SK-N-SH treated with all-trans-retinoic acid at 6 μM for 48 hours (cell line): ENCODE measurements around the gene RNF19B.

ENCODE experiments used
- ATAC-seq: fragments of 200-7000 bp; cut with Tn5 transposase; 3 replicates; pipeline ENCODE4 v1.9.1; 2020; ENCODE audit warnings: mild to moderate bottlenecking, moderate library complexity
- ARNTL ChIP-seq: fragments of 450-650 bp; formaldehyde crosslinking; IDR thresholded peaks from 2 replicates; pipeline ENCODE4 v1.5.0; 2020; ENCODE audit warnings: low read depth, mild to moderate bottlenecking, moderate library complexity, borderline replicate concordance
- BACH2 ChIP-seq: fragments of 250-450 bp; sonication (Bioruptor Pico); IDR thresholded peaks from 2 replicates; pipeline ENCODE4 v1.9.0; 2021; ENCODE audit warnings: mild to moderate bottlenecking, borderline replicate concordance
- CSDC2 ChIP-seq: fragments of 250-450 bp; sonication (Bioruptor Pico); IDR thresholded peaks from 2 replicates; pipeline ENCODE4 v1.5.0; 2020; ENCODE audit warnings: mild to moderate bottlenecking, moderate library complexity
- GLIS3 ChIP-seq: fragments of 250-450 bp; sonication (Bioruptor Pico); IDR thresholded peaks from 2 replicates; pipeline ENCODE4 v1.5.0; 2020; ENCODE audit warnings: mild to moderate bottlenecking, moderate library complexity
- ISL1 ChIP-seq: fragments of 250-450 bp; sonication (Bioruptor Pico); IDR thresholded peaks from 2 replicates; pipeline ENCODE4 v2.1.2; 2022; ENCODE audit warnings: mild to moderate bottlenecking, moderate library complexity
- OSR1 ChIP-seq: fragments of 250-450 bp; sonication (Bioruptor Pico); IDR thresholded peaks from 2 replicates; pipeline ENCODE4 v1.8.0; 2022; ENCODE audit warnings: moderate library complexity, mild to moderate bottlenecking, inconsistent platforms
- PATZ1 ChIP-seq: fragments of 250-450 bp; sonication (Bioruptor Pico); IDR thresholded peaks from 2 replicates; pipeline ENCODE4 v1.8.0; 2020; ENCODE audit warnings: mild to moderate bottlenecking, moderate library complexity, borderline replicate concordance
- PPARA ChIP-seq: fragments of 250-450 bp; sonication (Bioruptor Pico); IDR thresholded peaks from 2 replicates; pipeline ENCODE4 v1.5.0; 2020; ENCODE audit warnings: mild to moderate bottlenecking, borderline replicate concordance
- RARB ChIP-seq: fragments of 250-450 bp; sonication (Bioruptor Pico); IDR thresholded peaks from 2 replicates; pipeline ENCODE4 v1.8.0; 2021; ENCODE audit warnings: mild to moderate bottlenecking, moderate library complexity
- SNAI2 ChIP-seq: fragments of 250-450 bp; sonication (Bioruptor Pico); IDR thresholded peaks from 2 replicates; pipeline ENCODE4 v1.5.0; 2020; ENCODE audit warnings: mild to moderate bottlenecking, moderate library complexity
- TOX ChIP-seq: fragments of 250-450 bp; sonication (Bioruptor Pico); IDR thresholded peaks from 2 replicates; pipeline ENCODE4 v1.8.0; 2021; ENCODE audit warnings: mild to moderate bottlenecking, moderate library complexity, borderline replicate concordance
- ZC3H10 ChIP-seq: fragments of 250-450 bp; sonication (Bioruptor Pico); IDR thresholded peaks from 2 replicates; pipeline ENCODE4 v1.5.1; 2021; ENCODE audit warnings: mild to moderate bottlenecking, moderate library complexity
- ZFP3 ChIP-seq: fragments of 250-450 bp; sonication (Bioruptor Pico); IDR thresholded peaks from 2 replicates; pipeline ENCODE4 v1.5.0; 2020; ENCODE audit warnings: mild to moderate bottlenecking, moderate library complexity
- ZFP30 ChIP-seq: fragments of 450-650 bp; formaldehyde crosslinking; IDR thresholded peaks from 2 replicates; pipeline ENCODE4 v1.5.0; 2022; ENCODE audit warnings: mild to moderate bottlenecking, moderate library complexity
- ZNF565 ChIP-seq: fragments of 450-650 bp; formaldehyde crosslinking; conservative IDR thresholded peaks from 2 replicates; pipeline ENCODE4 v1.5.0; 2020; ENCODE audit warnings: low read depth, mild to moderate bottlenecking, moderate library complexity
- ZNF8 ChIP-seq: fragments of 450-650 bp; formaldehyde crosslinking; IDR thresholded peaks from 2 replicates; pipeline ENCODE4 v1.5.0; 2020; ENCODE audit warnings: mild to moderate bottlenecking, moderate library complexity
- TF ChIP-seq, protein P1 (sequence below): fragments of 250-450 bp; sonication (Bioruptor Pico); IDR thresholded peaks from 2 replicates; pipeline ENCODE4 v1.5.0; 2020; ENCODE audit warnings: mild to moderate bottlenecking, moderate library complexity
- TF ChIP-seq, protein P2 (sequence below): fragments of 250-450 bp; sonication (Bioruptor Pico); IDR thresholded peaks from 2 replicates; pipeline ENCODE4 v1.5.1; 2020; ENCODE audit warnings: low read depth, mild to moderate bottlenecking, moderate library complexity
- TF ChIP-seq, protein P3 (sequence below): fragments of 250-450 bp; sonication (Bioruptor Pico); IDR thresholded peaks from 2 replicates; pipeline ENCODE4 v1.5.1; 2021; ENCODE audit warnings: mild to moderate bottlenecking, moderate library complexity
- TF ChIP-seq, protein P4 (sequence below): fragments of 250-450 bp; sonication (Bioruptor Pico); IDR thresholded peaks from 2 replicates; pipeline ENCODE4 v1.8.0; 2021; ENCODE audit warnings: low read depth, mild to moderate bottlenecking, moderate library complexity, borderline replicate concordance

Gene RNF19B

DNA sequence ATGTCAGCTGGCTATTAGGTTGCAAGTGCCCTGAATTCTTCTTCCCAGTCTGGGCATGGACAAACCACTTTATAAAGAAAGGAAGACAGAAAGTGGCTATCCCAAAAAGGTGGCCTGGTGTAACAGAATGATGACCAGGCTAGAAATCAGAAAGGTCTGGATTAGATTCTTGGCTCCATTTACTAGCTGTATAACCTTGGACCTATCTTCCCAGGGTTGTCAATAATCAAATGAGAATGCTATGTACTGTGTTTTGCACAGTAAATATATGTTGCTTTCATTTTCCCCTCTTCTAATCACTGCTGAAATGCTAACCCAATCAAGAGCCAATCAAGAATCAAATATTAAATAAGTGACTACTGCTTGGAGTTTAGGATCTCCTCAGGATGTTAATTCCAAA lies 20.4 kb downstream of the RNF19B start (continued):
- TF ChIP-seq SNAI2 (CRISPR knock-in tag) (no peak), CSDC2 (CRISPR knock-in tag) (no peak), ZFP30 (CRISPR knock-in tag) (no peak), ZC3H10 (CRISPR knock-in tag) (no peak), ISL1 (CRISPR knock-in tag) (no peak), ZNF565 (CRISPR knock-in tag) (no peak), BACH2 (CRISPR knock-in tag) (no peak)

DNA sequence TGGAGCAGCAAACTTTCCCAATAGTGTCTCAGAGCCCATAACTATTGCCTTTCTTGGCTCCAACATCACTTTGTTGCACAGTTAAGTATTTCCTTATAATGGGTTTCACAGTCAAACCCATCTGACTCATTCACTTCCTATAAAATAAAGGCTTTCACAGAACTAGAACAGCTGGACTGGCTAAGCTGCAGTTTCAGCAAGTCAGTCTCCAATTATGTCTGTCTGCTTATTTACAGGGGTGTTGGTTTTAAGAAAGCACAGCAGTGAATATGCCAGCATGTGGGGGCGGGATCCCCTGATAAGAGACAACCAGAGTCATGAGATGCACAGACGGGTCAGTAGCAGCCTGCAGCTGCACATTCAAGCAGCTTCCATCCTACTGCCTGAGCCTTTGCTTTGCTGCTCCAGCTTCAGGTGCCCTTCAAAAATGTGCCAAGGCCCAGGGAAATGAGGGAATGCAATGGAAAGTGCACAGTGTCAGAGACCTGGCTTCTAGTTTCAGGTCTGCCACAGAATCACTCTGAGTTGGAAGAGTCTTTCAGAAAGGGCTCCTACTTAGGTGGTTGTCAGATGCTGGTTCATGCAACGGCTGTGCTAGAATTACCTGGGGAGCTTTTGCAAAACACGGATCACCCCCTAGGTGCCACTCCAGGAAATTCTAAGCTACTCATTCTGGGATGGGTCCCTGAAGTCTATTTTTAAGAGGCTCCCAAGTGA lies 24.8 kb downstream of the RNF19B start:
- no peak for TF ChIP-seq ZFP30 (CRISPR knock-in tag)
- TF ChIP-seq TOX (CRISPR knock-in tag), result no peak
- TF ChIP-seq GLIS3, result no peak
- TF ChIP-seq CSDC2 (CRISPR knock-in tag), result no peak
- no peak for TF ChIP-seq PPARA (CRISPR knock-in tag)
- TF ChIP-seq ARNTL (CRISPR knock-in tag), result no peak
- TF ChIP-seq ZC3H10 (CRISPR knock-in tag), result no peak
- TF ChIP-seq, protein P1, sequence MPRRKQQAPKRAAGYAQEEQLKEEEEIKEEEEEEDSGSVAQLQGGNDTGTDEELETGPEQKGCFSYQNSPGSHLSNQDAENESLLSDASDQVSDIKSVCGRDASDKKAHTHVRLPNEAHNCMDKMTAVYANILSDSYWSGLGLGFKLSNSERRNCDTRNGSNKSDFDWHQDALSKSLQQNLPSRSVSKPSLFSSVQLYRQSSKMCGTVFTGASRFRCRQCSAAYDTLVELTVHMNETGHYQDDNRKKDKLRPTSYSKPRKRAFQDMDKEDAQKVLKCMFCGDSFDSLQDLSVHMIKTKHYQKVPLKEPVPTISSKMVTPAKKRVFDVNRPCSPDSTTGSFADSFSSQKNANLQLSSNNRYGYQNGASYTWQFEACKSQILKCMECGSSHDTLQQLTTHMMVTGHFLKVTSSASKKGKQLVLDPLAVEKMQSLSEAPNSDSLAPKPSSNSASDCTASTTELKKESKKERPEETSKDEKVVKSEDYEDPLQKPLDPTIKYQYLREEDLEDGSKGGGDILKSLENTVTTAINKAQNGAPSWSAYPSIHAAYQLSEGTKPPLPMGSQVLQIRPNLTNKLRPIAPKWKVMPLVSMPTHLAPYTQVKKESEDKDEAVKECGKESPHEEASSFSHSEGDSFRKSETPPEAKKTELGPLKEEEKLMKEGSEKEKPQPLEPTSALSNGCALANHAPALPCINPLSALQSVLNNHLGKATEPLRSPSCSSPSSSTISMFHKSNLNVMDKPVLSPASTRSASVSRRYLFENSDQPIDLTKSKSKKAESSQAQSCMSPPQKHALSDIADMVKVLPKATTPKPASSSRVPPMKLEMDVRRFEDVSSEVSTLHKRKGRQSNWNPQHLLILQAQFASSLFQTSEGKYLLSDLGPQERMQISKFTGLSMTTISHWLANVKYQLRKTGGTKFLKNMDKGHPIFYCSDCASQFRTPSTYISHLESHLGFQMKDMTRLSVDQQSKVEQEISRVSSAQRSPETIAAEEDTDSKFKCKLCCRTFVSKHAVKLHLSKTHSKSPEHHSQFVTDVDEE (CRISPR knock-in tag), result no peak
- TF ChIP-seq, protein P2, sequence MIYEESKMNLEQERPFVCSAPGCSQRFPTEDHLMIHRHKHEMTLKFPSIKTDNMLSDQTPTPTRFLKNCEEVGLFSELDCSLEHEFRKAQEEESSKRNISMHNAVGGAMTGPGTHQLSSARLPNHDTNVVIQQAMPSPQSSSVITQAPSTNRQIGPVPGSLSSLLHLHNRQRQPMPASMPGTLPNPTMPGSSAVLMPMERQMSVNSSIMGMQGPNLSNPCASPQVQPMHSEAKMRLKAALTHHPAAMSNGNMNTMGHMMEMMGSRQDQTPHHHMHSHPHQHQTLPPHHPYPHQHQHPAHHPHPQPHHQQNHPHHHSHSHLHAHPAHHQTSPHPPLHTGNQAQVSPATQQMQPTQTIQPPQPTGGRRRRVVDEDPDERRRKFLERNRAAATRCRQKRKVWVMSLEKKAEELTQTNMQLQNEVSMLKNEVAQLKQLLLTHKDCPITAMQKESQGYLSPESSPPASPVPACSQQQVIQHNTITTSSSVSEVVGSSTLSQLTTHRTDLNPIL (CRISPR knock-in tag), result no peak
- TF ChIP-seq ISL1 (CRISPR knock-in tag), result no peak
- ATAC-seq, result no peak

DNA sequence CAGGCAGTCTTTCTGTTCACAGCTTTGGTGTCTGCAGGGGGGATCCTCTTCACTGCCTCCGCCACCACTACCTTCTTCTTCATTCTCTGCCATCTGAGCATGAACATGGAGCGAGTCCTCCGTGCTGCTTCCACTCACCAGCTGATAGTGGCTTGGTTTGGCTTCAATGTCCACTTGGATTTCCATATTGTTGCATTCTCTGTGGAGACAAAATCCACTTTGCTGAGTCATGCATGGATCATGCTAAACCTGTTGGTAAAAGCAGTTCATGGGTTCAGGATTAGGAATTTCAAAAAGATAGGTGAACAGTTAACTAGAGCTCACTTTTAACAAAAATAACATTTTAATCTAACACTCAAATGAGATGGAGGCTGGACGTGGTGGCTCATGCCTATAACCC lies 27.5 kb downstream of the RNF19B start:
- ATAC-seq, result no peak

More for the DNA sequence above, 27.5 kb downstream of the RNF19B start:
- TF ChIP-seq, protein P3, sequence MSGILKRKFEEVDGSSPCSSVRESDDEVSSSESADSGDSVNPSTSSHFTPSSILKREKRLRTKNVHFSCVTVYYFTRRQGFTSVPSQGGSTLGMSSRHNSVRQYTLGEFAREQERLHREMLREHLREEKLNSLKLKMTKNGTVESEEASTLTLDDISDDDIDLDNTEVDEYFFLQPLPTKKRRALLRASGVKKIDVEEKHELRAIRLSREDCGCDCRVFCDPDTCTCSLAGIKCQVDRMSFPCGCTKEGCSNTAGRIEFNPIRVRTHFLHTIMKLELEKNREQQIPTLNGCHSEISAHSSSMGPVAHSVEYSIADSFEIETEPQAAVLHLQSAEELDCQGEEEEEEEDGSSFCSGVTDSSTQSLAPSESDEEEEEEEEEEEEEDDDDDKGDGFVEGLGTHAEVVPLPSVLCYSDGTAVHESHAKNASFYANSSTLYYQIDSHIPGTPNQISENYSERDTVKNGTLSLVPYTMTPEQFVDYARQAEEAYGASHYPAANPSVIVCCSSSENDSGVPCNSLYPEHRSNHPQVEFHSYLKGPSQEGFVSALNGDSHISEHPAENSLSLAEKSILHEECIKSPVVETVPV (CRISPR knock-in tag), result no peak
- no peak for TF ChIP-seq ZNF8 (CRISPR knock-in tag)
- no peak for TF ChIP-seq PPARA (CRISPR knock-in tag)
- TF ChIP-seq, protein P2 (CRISPR knock-in tag), result no peak
- no peak for TF ChIP-seq PATZ1 (CRISPR knock-in tag)
- no peak for TF ChIP-seq SNAI2 (CRISPR knock-in tag)
- TF ChIP-seq ZFP3 (CRISPR knock-in tag), result no peak
- TF ChIP-seq TOX (CRISPR knock-in tag), result no peak
- TF ChIP-seq, protein P1 (CRISPR knock-in tag), result no peak
- TF ChIP-seq RARB (CRISPR knock-in tag), result no peak
- no peak for TF ChIP-seq ZFP30 (CRISPR knock-in tag)
- no peak for TF ChIP-seq ARNTL (CRISPR knock-in tag)
- TF ChIP-seq, protein P4, sequence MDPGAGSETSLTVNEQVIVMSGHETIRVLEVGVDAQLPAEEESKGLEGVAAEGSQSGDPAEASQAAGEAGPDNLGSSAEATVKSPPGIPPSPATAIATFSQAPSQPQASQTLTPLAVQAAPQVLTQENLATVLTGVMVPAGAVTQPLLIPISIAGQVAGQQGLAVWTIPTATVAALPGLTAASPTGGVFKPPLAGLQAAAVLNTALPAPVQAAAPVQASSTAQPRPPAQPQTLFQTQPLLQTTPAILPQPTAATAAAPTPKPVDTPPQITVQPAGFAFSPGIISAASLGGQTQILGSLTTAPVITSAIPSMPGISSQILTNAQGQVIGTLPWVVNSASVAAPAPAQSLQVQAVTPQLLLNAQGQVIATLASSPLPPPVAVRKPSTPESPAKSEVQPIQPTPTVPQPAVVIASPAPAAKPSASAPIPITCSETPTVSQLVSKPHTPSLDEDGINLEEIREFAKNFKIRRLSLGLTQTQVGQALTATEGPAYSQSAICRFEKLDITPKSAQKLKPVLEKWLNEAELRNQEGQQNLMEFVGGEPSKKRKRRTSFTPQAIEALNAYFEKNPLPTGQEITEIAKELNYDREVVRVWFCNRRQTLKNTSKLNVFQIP (CRISPR knock-in tag), result no peak
- TF ChIP-seq OSR1 (CRISPR knock-in tag), result no peak
- no peak for TF ChIP-seq GLIS3
- TF ChIP-seq ISL1 (CRISPR knock-in tag), result no peak
